ENCODE measurements around the gene GRAMD1B. TPM values are rescaled to one million over a fixed set of nuclear protein-coding genes. Genes with fewer than 3 reads are reported as not detected.

GRAMD1B gene
- total and polyA plus RNA-seq, 4 donors: 0.29 to 2.6 (median 1.3) TPM

DNA sequence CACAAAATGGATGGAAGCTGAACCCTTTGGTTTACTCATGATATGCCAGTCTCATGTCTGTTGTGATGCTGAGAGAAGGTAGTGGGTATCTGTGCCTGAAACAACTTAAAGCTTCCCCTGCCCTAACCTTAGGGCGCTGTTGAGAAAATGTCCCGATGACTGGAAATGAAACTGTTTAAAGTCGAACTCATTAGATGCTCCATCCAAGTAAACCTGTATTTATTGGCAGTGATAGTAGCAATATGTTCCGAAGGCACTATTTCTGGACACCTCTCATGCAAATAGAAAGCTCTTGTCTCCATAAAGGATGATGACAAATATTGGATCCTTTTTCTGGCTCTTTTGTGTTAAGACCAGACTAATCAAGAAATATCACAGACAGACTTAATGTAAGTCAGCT is 86.2 kb downstream of the GRAMD1B start:
- H3K9ac ChIP-seq (ENCODE audit: low read depth in 1 of 2, low read length in 2 of 2): no peak overlapping the region
- peaks cover 0 to 10% (median 0%) of the 10 kb centered on the region in 4 donors for H3K27me3 ChIP-seq (ENCODE audit: control insufficient read depth in 4 of 4, insufficient read depth in 4 of 4, low read length in 3 of 4)
- no peak for DNase-seq (ENCODE audit: low spot score)
- H3K27ac ChIP-seq (ENCODE audit: low read depth in 1 of 2, low read length in 2 of 2): no peak overlapping the region
- H3K36me3 ChIP-seq (ENCODE audit: control insufficient read depth in 4 of 4, insufficient read depth in 3 of 4, low read depth in 1 of 4, low read length in 3 of 4): no peaks in the 10 kb centered on the region
- no peaks in the 10 kb centered on the region for H3K9me3 ChIP-seq (ENCODE audit: control insufficient read depth in 4 of 4, low read length in 3 of 4)
- no peak overlapping the region for H3K4me3 ChIP-seq (ENCODE audit: low read depth in 1 of 3, low read length in 3 of 3)
- peaks cover 0 to 7% (median 2%) of the 10 kb centered on the region in 4 donors for H3K4me1 ChIP-seq (ENCODE audit: control insufficient read depth in 4 of 4, insufficient read depth in 4 of 4, low read length in 3 of 4)
- 84% methylated on average over 4 of the region's 4 CpGs for WGBS
- TF ChIP-seq REST (IDR thresholded peaks at IDR 0.05): no peak
- TF ChIP-seq, protein P1, sequence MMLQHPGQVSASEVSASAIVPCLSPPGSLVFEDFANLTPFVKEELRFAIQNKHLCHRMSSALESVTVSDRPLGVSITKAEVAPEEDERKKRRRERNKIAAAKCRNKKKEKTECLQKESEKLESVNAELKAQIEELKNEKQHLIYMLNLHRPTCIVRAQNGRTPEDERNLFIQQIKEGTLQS (IDR thresholded peaks at IDR 0.05): no peak
- TF ChIP-seq, protein P2, sequence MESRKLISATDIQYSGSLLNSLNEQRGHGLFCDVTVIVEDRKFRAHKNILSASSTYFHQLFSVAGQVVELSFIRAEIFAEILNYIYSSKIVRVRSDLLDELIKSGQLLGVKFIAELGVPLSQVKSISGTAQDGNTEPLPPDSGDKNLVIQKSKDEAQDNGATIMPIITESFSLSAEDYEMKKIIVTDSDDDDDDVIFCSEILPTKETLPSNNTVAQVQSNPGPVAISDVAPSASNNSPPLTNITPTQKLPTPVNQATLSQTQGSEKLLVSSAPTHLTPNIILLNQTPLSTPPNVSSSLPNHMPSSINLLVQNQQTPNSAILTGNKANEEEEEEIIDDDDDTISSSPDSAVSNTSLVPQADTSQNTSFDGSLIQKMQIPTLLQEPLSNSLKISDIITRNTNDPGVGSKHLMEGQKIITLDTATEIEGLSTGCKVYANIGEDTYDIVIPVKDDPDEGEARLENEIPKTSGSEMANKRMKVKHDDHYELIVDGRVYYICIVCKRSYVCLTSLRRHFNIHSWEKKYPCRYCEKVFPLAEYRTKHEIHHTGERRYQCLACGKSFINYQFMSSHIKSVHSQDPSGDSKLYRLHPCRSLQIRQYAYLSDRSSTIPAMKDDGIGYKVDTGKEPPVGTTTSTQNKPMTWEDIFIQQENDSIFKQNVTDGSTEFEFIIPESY (IDR thresholded peaks at IDR 0.05): no peak
- TF ChIP-seq FOXA2 (IDR thresholded peaks at IDR 0.05): no peak
- TF ChIP-seq EGR1 (IDR thresholded peaks at IDR 0.05; ENCODE audit: low read depth in 2 of 2): no peak
- no peak for TF ChIP-seq SP1 (IDR thresholded peaks at IDR 0.05)
- no peak for TF ChIP-seq TAF1 (conservative IDR thresholded peaks at IDR 0.05)
- TF ChIP-seq NR2F2 (IDR thresholded peaks at IDR 0.05): no peak
- no peak for TF ChIP-seq HNF4A (conservative IDR thresholded peaks at IDR 0.05)
- TF ChIP-seq HNF4G (IDR thresholded peaks at IDR 0.05): no peak
- no peak for TF ChIP-seq RAD21 (IDR thresholded peaks at IDR 0.05)
- TF ChIP-seq, protein P3, sequence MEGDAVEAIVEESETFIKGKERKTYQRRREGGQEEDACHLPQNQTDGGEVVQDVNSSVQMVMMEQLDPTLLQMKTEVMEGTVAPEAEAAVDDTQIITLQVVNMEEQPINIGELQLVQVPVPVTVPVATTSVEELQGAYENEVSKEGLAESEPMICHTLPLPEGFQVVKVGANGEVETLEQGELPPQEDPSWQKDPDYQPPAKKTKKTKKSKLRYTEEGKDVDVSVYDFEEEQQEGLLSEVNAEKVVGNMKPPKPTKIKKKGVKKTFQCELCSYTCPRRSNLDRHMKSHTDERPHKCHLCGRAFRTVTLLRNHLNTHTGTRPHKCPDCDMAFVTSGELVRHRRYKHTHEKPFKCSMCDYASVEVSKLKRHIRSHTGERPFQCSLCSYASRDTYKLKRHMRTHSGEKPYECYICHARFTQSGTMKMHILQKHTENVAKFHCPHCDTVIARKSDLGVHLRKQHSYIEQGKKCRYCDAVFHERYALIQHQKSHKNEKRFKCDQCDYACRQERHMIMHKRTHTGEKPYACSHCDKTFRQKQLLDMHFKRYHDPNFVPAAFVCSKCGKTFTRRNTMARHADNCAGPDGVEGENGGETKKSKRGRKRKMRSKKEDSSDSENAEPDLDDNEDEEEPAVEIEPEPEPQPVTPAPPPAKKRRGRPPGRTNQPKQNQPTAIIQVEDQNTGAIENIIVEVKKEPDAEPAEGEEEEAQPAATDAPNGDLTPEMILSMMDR (IDR thresholded peaks at IDR 0.05; ENCODE audit: low read depth, low read length, missing input control): no peak
- no peak for TF ChIP-seq FOXA1 (IDR thresholded peaks at IDR 0.05)
- no peak for TF ChIP-seq YY1 (IDR thresholded peaks at IDR 0.05)
- no peak for TF ChIP-seq GABPA (IDR thresholded peaks at IDR 0.05 in 1 of 2, conservative IDR thresholded peaks at IDR 0.05 in 1 of 2)
- no peak for TF ChIP-seq JUND (IDR thresholded peaks at IDR 0.05)
- no peak for TF ChIP-seq RXRA (IDR thresholded peaks at IDR 0.05)
- TF ChIP-seq, protein P4, sequence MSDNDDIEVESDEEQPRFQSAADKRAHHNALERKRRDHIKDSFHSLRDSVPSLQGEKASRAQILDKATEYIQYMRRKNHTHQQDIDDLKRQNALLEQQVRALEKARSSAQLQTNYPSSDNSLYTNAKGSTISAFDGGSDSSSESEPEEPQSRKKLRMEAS (IDR thresholded peaks at IDR 0.05): no peak

Measured in liver (tissue), 9 donors.